GM19468 (cell line): ENCODE data around the gene FAM50B.

Experiments
- ATAC-seq: cut with Tn5 transposase; IDR thresholded peaks from one replicate; pipeline ENCODE4 v1.9.1; 2021; ENCODE audit warnings: mild to moderate bottlenecking, moderate library complexity, moderate number of reproducible peaks; ENCODE audit not compliant: unreplicated experiment; ENCODE audit errors: extremely low read depth

FAM50B gene

GRCh38 chr6:3848925-3849605 lies at the start of gene FAM50B:
Gene FAM50B (plus strand): TSS chr6:3849373. CDS start chr6:3849812, 439 bp downstream.
- ATAC-seq: peak; percentile 85

DNA sequence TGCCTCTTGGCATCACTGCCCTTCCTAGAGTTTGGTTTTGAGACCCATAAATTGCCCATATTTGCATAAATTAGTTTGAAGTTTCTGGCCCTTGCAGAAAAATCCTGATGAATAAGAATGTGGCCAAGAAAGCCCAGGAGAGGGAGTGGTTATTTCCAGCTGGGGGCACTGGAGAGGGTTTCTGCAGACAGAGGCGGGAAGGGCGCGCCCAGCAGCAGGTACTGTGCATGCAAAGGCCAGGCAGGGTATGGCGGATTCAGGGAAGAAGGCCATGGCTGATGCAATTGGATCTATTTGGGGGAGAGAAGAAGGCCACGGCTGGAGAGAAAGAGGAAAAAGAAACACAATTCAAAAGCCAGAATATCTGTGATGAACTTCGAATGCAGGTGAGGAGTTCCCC lies 49.5 kb upstream of the FAM50B start:
- ATAC-seq: no peak

DNA sequence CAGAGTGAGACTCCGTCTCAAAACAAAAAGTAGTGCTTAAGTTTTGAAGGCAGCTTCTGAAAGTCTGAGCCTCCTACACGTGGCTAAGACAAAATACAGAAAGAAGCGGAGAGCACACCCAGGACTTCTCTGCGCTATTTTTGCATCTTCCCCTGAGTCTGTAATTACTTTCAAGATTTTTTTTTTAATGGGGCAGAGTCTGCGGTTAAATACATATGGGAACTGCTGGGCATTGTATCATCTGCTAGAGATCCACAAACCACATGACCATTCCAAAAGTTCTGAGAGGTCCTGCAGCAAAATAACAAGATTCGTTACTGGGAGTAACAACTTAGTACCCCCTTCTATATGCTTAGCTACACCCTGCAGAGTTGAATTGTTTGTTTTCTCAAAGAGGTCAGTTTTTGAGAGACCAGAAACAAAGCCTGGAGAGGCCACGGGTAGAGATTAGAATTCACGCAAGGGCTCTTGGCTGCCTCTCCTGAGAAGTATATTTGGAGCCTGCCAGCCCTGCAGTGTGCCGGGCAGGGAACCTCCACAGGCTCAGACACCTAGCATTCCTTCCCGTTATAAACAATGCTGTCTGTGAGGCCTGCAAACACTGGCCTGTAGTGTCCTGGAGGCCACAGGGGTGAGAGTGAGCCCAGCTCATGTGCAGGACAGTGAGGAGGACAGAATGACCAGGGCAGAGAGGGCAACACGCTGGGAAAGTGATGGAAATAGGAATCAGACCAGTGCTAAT lies 48.2 kb upstream of the FAM50B start:
- no peak for ATAC-seq

GRCh38 chr6:3801960-3802359 lies 47.2 kb upstream of the FAM50B start:
- no peak for ATAC-seq

- no peak for ATAC-seq
Measured at GRCh38 chr6:3803627-3804468, 45.3 kb upstream of the FAM50B start.

DNA sequence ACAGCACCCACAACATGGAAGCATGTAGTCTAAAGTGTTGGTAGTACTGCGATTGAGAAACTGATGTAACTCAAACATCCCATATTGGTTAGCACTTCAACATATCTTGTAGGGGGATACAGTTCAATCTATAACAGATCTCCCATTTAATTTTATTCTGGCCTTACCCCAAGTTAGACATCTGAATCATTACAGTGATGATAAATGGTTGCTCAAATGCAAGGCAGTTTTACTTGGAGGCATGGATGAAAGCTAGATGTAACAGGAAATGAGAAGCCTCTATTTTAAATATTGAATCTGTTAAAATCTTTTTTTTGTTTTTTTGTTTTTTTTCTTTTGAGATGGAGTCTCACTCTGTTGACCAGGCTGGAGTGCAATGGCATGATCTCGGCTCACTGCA lies 44.2 kb upstream of the FAM50B start:
- ATAC-seq: no peak

GRCh38 chr6:3805448-3806123 lies 43.6 kb upstream of the FAM50B start:
- ATAC-seq: no peak

GRCh38 chr6:3806169-3806922 lies 42.8 kb upstream of the FAM50B start:
- no peak for ATAC-seq

- no peak for ATAC-seq
Measured at GRCh38 chr6:3808199-3808598, 41.0 kb upstream of the FAM50B start.

- ATAC-seq: no peak
Measured at GRCh38 chr6:3808759-3809514, 40.2 kb upstream of the FAM50B start.

- no peak for ATAC-seq
Measured at GRCh38 chr6:3809515-3809891, 39.7 kb upstream of the FAM50B start.

- ATAC-seq: no peak
Measured at GRCh38 chr6:3809982-3810381, 39.2 kb upstream of the FAM50B start.

DNA sequence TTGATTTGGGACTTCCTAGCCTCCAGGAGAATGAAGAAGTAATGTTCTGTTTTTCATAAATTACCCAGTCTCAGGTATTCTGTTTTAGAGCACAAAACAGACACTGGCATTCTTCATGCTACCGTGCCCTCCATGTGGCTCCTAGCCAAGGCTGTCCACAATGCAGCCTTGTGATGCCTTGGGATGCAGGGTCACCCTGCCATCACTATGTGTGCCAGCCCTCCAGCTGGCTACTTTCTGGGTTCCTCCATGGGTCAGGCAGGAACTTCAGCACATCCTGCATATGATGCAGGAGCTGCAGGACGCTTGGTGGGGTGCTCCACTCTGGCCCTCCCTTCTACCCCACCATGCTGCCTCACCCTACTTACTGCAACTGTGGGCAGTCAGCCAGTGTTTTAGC lies 38.0 kb upstream of the FAM50B start:
- ATAC-seq: no peak

GRCh38 chr6:3812596-3812995 lies 36.6 kb upstream of the FAM50B start:
- ATAC-seq: no peak

DNA sequence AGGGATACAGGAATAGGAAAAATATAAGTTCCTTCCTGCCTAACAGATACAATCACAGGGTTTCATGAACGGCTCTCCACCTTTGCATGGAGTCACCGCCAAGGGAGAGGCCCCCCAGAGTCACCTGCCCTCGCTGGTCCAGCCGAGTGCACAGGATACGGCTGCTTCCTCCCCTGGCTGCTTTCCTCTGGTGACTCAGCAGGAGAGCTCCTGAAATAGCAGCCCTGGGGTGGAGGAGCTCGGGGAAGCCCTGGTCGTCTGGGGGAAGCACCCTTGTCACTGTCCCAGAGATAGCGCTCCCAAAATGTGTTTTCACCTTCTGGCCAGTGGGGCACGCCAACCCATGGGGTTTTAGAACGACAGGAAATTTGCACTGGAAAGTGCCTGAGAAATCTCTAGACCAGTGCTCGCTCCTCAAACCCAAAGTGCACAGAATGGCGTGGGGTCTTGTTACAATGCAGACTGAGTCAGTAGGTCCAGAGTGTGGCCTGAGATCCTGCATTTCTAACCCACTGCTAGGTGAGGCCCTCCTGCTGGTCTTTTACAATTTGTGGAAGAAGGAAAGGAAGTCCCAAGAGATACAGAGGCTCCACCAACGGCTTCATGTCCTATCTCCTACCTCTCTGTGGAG lies 35.9 kb upstream of the FAM50B start:
- no peak for ATAC-seq

GRCh38 chr6:3813918-3814317 lies 35.3 kb upstream of the FAM50B start:
- no peak for ATAC-seq

DNA sequence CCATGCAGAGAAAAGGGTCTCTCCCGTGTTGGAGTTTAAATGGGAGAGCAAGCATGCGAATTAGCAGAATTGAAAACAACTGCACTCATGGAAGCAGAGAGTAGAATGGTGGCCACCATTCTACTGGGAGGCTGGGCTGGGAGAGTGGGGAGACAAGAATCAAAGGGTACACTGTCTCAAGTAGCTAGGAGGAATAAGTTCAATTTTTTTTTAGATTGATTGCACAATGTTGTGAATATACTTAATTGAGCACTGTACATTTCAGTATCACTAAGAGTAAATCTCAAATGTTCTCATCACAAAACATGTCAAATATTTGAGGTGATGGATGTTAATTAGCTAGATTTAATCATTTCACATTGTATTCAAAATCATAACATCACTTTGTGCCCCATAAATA lies 34.6 kb upstream of the FAM50B start:
- no peak for ATAC-seq

DNA sequence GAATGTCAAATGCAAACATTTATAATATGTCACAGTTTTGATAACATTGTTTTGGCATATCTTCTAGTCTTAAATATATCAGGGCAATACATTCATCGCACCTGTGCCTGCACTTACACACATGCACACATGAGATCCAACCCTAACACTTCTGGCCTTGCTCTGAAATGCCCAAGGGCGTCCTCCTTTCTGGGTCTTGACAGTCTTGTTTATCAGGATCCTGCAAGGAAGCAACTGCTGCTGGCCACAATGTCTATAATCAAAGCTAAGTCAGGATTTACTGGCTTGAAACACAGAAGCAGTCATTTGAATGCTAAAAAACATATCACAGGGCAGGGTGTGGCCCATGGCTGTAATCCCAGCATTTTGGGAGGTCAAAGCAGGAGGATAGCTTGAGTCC lies 32.9 kb upstream of the FAM50B start:
- ATAC-seq: no peak
